ENCODE measurements around the gene NTN3.

NTN3 gene

GRCh38 chr16:2467528-2468232 lies 3.4 kb upstream of the NTN3 start:
- Histone ChIP-seq H3K4me1 (ENCODE audit: low read length) (0 out of 2 replicates have a peak, but pooled peaks cover 2% of the 10 kb centered on the region), H3K27me3 (replicated peaks; ENCODE audit: insufficient read depth, low read length) (peaks cover 45% of the 10 kb centered on the region), H3K79me2 (ENCODE audit: low read length) (no peaks in the 10 kb centered on the region), H3K36me3 (replicated peaks; ENCODE audit: insufficient read depth, low read length) (no peaks in the 10 kb centered on the region), H3K9me2 (replicated peaks; ENCODE audit: insufficient read depth, low read length) (no peaks in the 10 kb centered on the region), H3K4me3 (ENCODE audit: low read length) (peak overlapping the region; percentile 54), H3K9me3 (replicated peaks; ENCODE audit: insufficient read depth, low read length) (no peaks in the 10 kb centered on the region), H3K9ac (ENCODE audit: low read length) (peak overlapping the region; percentile 31; the same call in 1 of the 2 replicates), H3K4me2 (ENCODE audit: low read depth, low read length) (peak overlapping the region; percentile 95), H4K20me1 (ENCODE audit: insufficient read depth, low read length) (no peaks in the 10 kb centered on the region), H3K27ac (ENCODE audit: low read length) (no peak overlapping the region), H3F3A (ENCODE audit: insufficient read depth, low read length) (no peaks in the 10 kb centered on the region), H2AFZ (ENCODE audit: low read length) (no peak overlapping the region)
- DNase-seq = no peak
- TF ChIP-seq EZH2phosphoT487 (IDR thresholded peaks at IDR 0.05; ENCODE audit: low read length) = no peak
- TF ChIP-seq CTCF (IDR thresholded peaks at IDR 0.05; ENCODE audit: low read length) = no peak
- no peak for TF ChIP-seq EZH2 (optimal IDR thresholded peaks at IDR 0.05; ENCODE audit: low read depth, low read length)

GRCh38 chr16:2468233-2468724 lies 2.8 kb upstream of the NTN3 start:
- Histone ChIP-seq H3K27me3 (replicated peaks; ENCODE audit: insufficient read depth, low read length) (peaks cover 50% of the 10 kb centered on the region), H3K79me2 (ENCODE audit: low read length) (no peaks in the 10 kb centered on the region), H3F3A (ENCODE audit: insufficient read depth, low read length) (no peaks in the 10 kb centered on the region), H3K36me3 (replicated peaks; ENCODE audit: insufficient read depth, low read length) (no peaks in the 10 kb centered on the region), H3K9me3 (replicated peaks; ENCODE audit: insufficient read depth, low read length) (no peaks in the 10 kb centered on the region), H4K20me1 (ENCODE audit: insufficient read depth, low read length) (no peaks in the 10 kb centered on the region), H3K4me2 (ENCODE audit: low read depth, low read length) (peak overlapping the region; percentile 95), H3K9me2 (replicated peaks; ENCODE audit: insufficient read depth, low read length) (no peaks in the 10 kb centered on the region), H3K27ac (ENCODE audit: low read length) (no peak overlapping the region), H3K4me1 (ENCODE audit: low read length) (0 out of 2 replicates have a peak, but pooled peaks cover 2% of the 10 kb centered on the region), H2AFZ (ENCODE audit: low read length) (0 out of 2 replicates have a peak overlapping the region, but pooled peaks have one; percentile 19), H3K9ac (ENCODE audit: low read length) (peak overlapping the region; percentile 31; the same call in 1 of the 2 replicates), H3K4me3 (ENCODE audit: low read length) (peak overlapping the region; percentile 54)
- TF ChIP-seq EZH2 (optimal IDR thresholded peaks at IDR 0.05; ENCODE audit: low read depth, low read length) (peak; percentile 77), EZH2phosphoT487 (IDR thresholded peaks at IDR 0.05; ENCODE audit: low read length) (no peak), CTCF (IDR thresholded peaks at IDR 0.05; ENCODE audit: low read length) (no peak)
- no peak for DNase-seq

GRCh38 chr16:2468725-2469398 lies 2.2 kb upstream of the NTN3 start:
- H3K27me3 ChIP-seq (replicated peaks; ENCODE audit: insufficient read depth, low read length) = peaks cover 52% of the 10 kb centered on the region
- no peak for DNase-seq
- TF ChIP-seq CTCF (IDR thresholded peaks at IDR 0.05; ENCODE audit: low read length) (no peak), EZH2phosphoT487 (IDR thresholded peaks at IDR 0.05; ENCODE audit: low read length) (no peak), EZH2 (optimal IDR thresholded peaks at IDR 0.05; ENCODE audit: low read depth, low read length) (no peak)
- no peak overlapping the region for H3K9ac ChIP-seq (ENCODE audit: low read length)
- no peaks in the 10 kb centered on the region for H3K9me2 ChIP-seq (replicated peaks; ENCODE audit: insufficient read depth, low read length)
- H3K4me3 ChIP-seq (ENCODE audit: low read length) = peak overlapping the region; percentile 54
- peak overlapping the region; percentile 95; the same call in 1 of the 2 replicates for H3K4me2 ChIP-seq (ENCODE audit: low read depth, low read length)
- H3K36me3 ChIP-seq (replicated peaks; ENCODE audit: insufficient read depth, low read length) = no peaks in the 10 kb centered on the region
- no peaks in the 10 kb centered on the region for H3K9me3 ChIP-seq (replicated peaks; ENCODE audit: insufficient read depth, low read length)
- no peaks in the 10 kb centered on the region for H4K20me1 ChIP-seq (ENCODE audit: insufficient read depth, low read length)
- H3F3A ChIP-seq (ENCODE audit: insufficient read depth, low read length) = no peaks in the 10 kb centered on the region
- no peaks in the 10 kb centered on the region for H3K79me2 ChIP-seq (ENCODE audit: low read length)
- H3K27ac ChIP-seq (ENCODE audit: low read length) = no peak overlapping the region
- no peak overlapping the region for H2AFZ ChIP-seq (ENCODE audit: low read length)
- H3K4me1 ChIP-seq (ENCODE audit: low read length) = 0 out of 2 replicates have a peak, but pooled peaks cover 2% of the 10 kb centered on the region

Measured in MM.1S (cell line).